Prostate gland (tissue), 2 donors: Measurements from ENCODE around the gene RXRB.

Source experiments
- CTCF ChIP-seq, 4 experiments: fragments of 200-600 bp in 2 of 4; fragments of 450-650 bp in 2 of 4; sonication (generic) in 2 of 4; IDR thresholded peaks; 1 replicate in 3 of 4; 2 replicates in 1 of 4; pipeline ENCODE4 v1.5.1; 2016 to 2019; ENCODE audit warnings: antibody characterized with exemption in 4 of 4, mild to moderate bottlenecking in 2 of 4, moderate library complexity in 2 of 4
- POLR2A ChIP-seq: fragments of 450-650 bp; IDR thresholded peaks from one replicate; pipeline ENCODE4 v1.6.1; 2016; ENCODE audit warnings: antibody characterized with exemption, mild to moderate bottlenecking

GRCh38 chr6:33202799-33203198 is 2.3 kb upstream of the RXRB start:
- TF ChIP-seq CTCF (IDR thresholded peaks at IDR 0.05) = no peak
- no peak for TF ChIP-seq POLR2A
